Neuronal stem cell (in vitro differentiated cells): Measurements from ENCODE around the gene AP1S2.

Experiments
- DNase-seq: peaks from one replicate; pipeline ENCODE4 v3.0.0-alpha.2; 2013; ENCODE audit warnings: low spot score
- H2AFZ ChIP-seq: one replicate; pipeline ENCODE4 v1.6.1; 2013; ENCODE audit warnings: mild to moderate bottlenecking, low read length, inconsistent platforms
- H2AK5ac ChIP-seq: 2 replicates; pipeline ENCODE4 v1.6.1; 2013; ENCODE audit warnings: low read depth, mild to moderate bottlenecking, inconsistent platforms, low read length, moderate library complexity, mixed read lengths
- H2BK120ac ChIP-seq: 2 replicates; pipeline ENCODE4 v1.6.1; 2013; ENCODE audit warnings: low read depth, mild to moderate bottlenecking, inconsistent platforms, low read length, moderate library complexity, mixed read lengths
- H2BK12ac ChIP-seq: one replicate; pipeline ENCODE4 v1.6.1; 2013; ENCODE audit warnings: low read length, inconsistent platforms
- H2BK15ac ChIP-seq: 2 replicates; pipeline ENCODE4 v1.6.1; 2013; ENCODE audit warnings: mild to moderate bottlenecking, low read length, inconsistent platforms, mixed read lengths
- H2BK5ac ChIP-seq: one replicate; pipeline ENCODE4 v1.6.1; 2013; ENCODE audit warnings: inconsistent platforms, mild to moderate bottlenecking, low read length, moderate library complexity
- H3K14ac ChIP-seq: one replicate; pipeline ENCODE4 v1.6.1; 2013; ENCODE audit warnings: low read length, inconsistent platforms
- H3K18ac ChIP-seq: 2 replicates; pipeline ENCODE4 v1.6.1; 2013; ENCODE audit warnings: low read length, inconsistent platforms
- H3K23ac ChIP-seq: 2 replicates; pipeline ENCODE4 v1.6.1; 2013; ENCODE audit warnings: low read depth, mild to moderate bottlenecking, mixed read lengths, low read length, inconsistent platforms; ENCODE audit not compliant: poor library complexity
- H3K27ac ChIP-seq: replicated peaks from 3 replicates; pipeline ENCODE4 v1.5.1; 2013; ENCODE audit warnings: low read length, inconsistent platforms
- H3K27me3 ChIP-seq, 3 experiments: 2 replicates each; pipeline ENCODE4 v1.6.1; 2013; ENCODE audit warnings: low read length in 3 of 3, mild to moderate bottlenecking in 2 of 3, inconsistent platforms in 1 of 3, low read depth in 1 of 3, mixed read lengths in 1 of 3, moderate library complexity in 1 of 3; ENCODE audit not compliant: control insufficient read depth in 3 of 3, insufficient read depth in 3 of 3
- H3K36me3 ChIP-seq, 2 donors: replicated peaks in 1 of 2; 2 replicates each; pipeline ENCODE4 v1.6.1; 2013; ENCODE audit warnings: low read length in 2 of 2; ENCODE audit not compliant: control insufficient read depth in 2 of 2, insufficient read depth in 2 of 2
- H3K4ac ChIP-seq: 2 replicates; pipeline ENCODE4 v1.6.1; 2013; ENCODE audit warnings: inconsistent platforms, mild to moderate bottlenecking, low read length, moderate library complexity
- H3K4me1 ChIP-seq, 2 donors: 1 replicate in 1 of 2; 2 replicates in 1 of 2; pipeline ENCODE4 v1.6.1; 2013; ENCODE audit warnings: low read length in 2 of 2, low read depth in 1 of 2; ENCODE audit not compliant: control insufficient read depth in 2 of 2, insufficient read depth in 1 of 2
- H3K4me2 ChIP-seq: one replicate; pipeline ENCODE4 v1.6.1; 2013; ENCODE audit warnings: mild to moderate bottlenecking, low read length, inconsistent platforms; ENCODE audit not compliant: insufficient read depth, poor library complexity, severe bottlenecking
- H3K4me3 ChIP-seq, 2 donors: 2 replicates each; pipeline ENCODE4 v1.5.1; 2013; ENCODE audit warnings: low read length in 2 of 2, mild to moderate bottlenecking in 2 of 2, inconsistent platforms in 1 of 2, moderate library complexity in 1 of 2
- H3K79me1 ChIP-seq: one replicate; pipeline ENCODE4 v1.6.1; 2013; ENCODE audit warnings: low read depth, mild to moderate bottlenecking, inconsistent platforms, low read length, moderate library complexity
- H3K9ac ChIP-seq: one replicate; pipeline ENCODE4 v1.6.1; 2013; ENCODE audit warnings: mild to moderate bottlenecking, low read depth, low read length, inconsistent platforms; ENCODE audit not compliant: poor library complexity
- H3K9me3 ChIP-seq, 2 donors: replicated peaks in 1 of 2; 2 replicates each; pipeline versions ENCODE3 to v1.6.1; 2013; ENCODE audit warnings: low read length in 2 of 2, mild to moderate bottlenecking in 2 of 2, inconsistent platforms in 1 of 2, low read depth in 1 of 2, mixed read lengths in 1 of 2, moderate library complexity in 1 of 2; ENCODE audit not compliant: control insufficient read depth in 2 of 2, insufficient read depth in 1 of 2
- H4K8ac ChIP-seq: one replicate; pipeline ENCODE4 v1.6.1; 2013; ENCODE audit warnings: low read depth, mild to moderate bottlenecking, inconsistent platforms, low read length, moderate library complexity
- H4K91ac ChIP-seq: one replicate; pipeline ENCODE4 v1.6.1; 2013; ENCODE audit warnings: low read length, low read depth, mild to moderate bottlenecking, inconsistent platforms; ENCODE audit not compliant: poor library complexity
- WGBS, 2 donors: extraction: QIAGEN DNeasy Blood & Tissue Kit; methylation state at CpG; one replicate each; pipeline ENCODE4 v1.1.7; 2013; ENCODE audit warnings: missing lambda C conversion rate in 2 of 2, mixed read lengths in 1 of 2; ENCODE audit not compliant: insufficient read length in 2 of 2, insufficient replicate concordance in 1 of 2; ENCODE audit errors: extremely low coverage in 2 of 2; 5-methylcytosine and 5-hydroxymethylcytosine counted together

Gene AP1S2

GRCh38 chrX:15786915-15787314 lies 67.7 kb downstream of the AP1S2 start:
- no CpG with 5 or more reads among the region's 3 CpGs for WGBS, 2 donors
- Histone ChIP-seq H3K4me3 (no peak overlapping the region), H3K79me1 (no peaks in the 10 kb centered on the region), H2BK120ac (no peak overlapping the region), H4K91ac (no peak overlapping the region), H3K9me3 (peaks cover 0 to 4% of the 10 kb centered on the region in 2 donors), H2AK5ac (no peak overlapping the region), H3K27ac (no peak overlapping the region), H3K36me3 (peaks cover 0 to 5% of the 10 kb centered on the region in 2 donors), H3K4me2 (no peak overlapping the region), H3K18ac (no peak overlapping the region), H3K14ac (no peak overlapping the region), H3K23ac (no peak overlapping the region), H3K4me1 (peaks cover 0 to 1% of the 10 kb centered on the region in 2 donors), H3K4ac (no peak overlapping the region), H2BK15ac (no peak overlapping the region), H2AFZ (peak overlapping the region; percentile 42), H3K9ac (no peak overlapping the region), H4K8ac (no peak overlapping the region), H2BK12ac (no peak overlapping the region), H3K27me3 (no peaks in the 10 kb centered on the region), H2BK5ac (no peak overlapping the region)
- DNase-seq: no peak

DNA sequence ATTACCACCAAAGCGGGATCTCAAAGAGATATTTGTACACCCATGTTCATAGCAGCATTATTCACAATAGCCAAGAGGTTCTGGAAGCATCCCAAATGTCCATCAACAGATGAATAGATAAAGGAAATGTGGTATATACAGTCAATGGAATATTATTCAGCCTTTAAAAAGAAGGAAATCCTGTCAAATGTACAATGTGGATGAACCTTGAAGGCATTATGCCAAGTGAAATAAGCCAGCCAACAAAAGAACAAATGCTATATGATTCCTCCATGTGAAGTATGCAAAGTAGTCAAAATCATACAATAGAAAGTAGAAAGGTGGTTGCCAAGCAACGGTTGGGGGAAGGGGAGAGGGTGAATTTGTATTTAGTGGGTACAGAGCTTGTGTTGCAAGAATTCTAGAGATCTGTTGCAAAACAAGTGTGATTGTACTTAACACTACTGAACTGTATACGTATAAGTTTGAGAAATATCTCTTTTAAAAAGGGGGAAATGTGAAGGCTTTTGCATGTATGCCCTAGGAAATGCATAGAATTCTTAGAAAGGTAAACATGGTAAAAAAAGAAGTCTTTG lies 69.3 kb downstream of the AP1S2 start:
- H2AK5ac ChIP-seq: no peak overlapping the region
- no peaks in the 10 kb centered on the region for H3K79me1 ChIP-seq
- H4K91ac ChIP-seq: no peak overlapping the region
- no peak overlapping the region for H2BK5ac ChIP-seq
- H3K4me3 ChIP-seq: no peak overlapping the region
- no peak overlapping the region for H3K14ac ChIP-seq
- no peak overlapping the region for H3K9ac ChIP-seq
- H3K4me1 ChIP-seq: peaks cover 0 to 1% of the 10 kb centered on the region in 2 donors
- no peak for DNase-seq
- no peak overlapping the region for H3K4me2 ChIP-seq
- no CpG with 5 or more reads among the region's 3 CpGs for WGBS, 2 donors
- no peak overlapping the region for H3K27ac ChIP-seq
- no peak overlapping the region for H3K4ac ChIP-seq
- H3K27me3 ChIP-seq: no peaks in the 10 kb centered on the region
- peaks cover 0 to 4% of the 10 kb centered on the region in 2 donors for H3K9me3 ChIP-seq
- H2BK12ac ChIP-seq: no peak overlapping the region
- H4K8ac ChIP-seq: no peak overlapping the region
- H2AFZ ChIP-seq: no peak overlapping the region
- H3K23ac ChIP-seq: no peak overlapping the region
- no peak overlapping the region for H2BK120ac ChIP-seq
- peaks cover 0 to 4% of the 10 kb centered on the region in 2 donors for H3K36me3 ChIP-seq
- no peak overlapping the region for H3K18ac ChIP-seq
- no peak overlapping the region for H2BK15ac ChIP-seq

GRCh38 chrX:15781961-15782699 lies 72.5 kb downstream of the AP1S2 start:
- Histone ChIP-seq H2AFZ (no peak overlapping the region), H3K14ac (no peak overlapping the region), H3K9ac (no peak overlapping the region), H3K36me3 (peaks cover 0 to 4% of the 10 kb centered on the region in 2 donors), H3K27me3 (no peaks in the 10 kb centered on the region), H2BK15ac (no peak overlapping the region), H2AK5ac (no peak overlapping the region), H3K18ac (no peak overlapping the region), H3K23ac (no peak overlapping the region), H3K4me2 (no peak overlapping the region), H3K4me3 (no peak overlapping the region), H2BK12ac (no peak overlapping the region), H3K4me1 (peaks cover 0 to 1% of the 10 kb centered on the region in 2 donors), H3K27ac (no peak overlapping the region), H4K8ac (no peak overlapping the region), H2BK5ac (no peak overlapping the region), H3K79me1 (no peaks in the 10 kb centered on the region), H3K9me3 (peaks cover 0 to 4% of the 10 kb centered on the region in 2 donors), H4K91ac (no peak overlapping the region), H2BK120ac (no peak overlapping the region), H3K4ac (no peak overlapping the region)
- DNase-seq: no peak
- WGBS, 2 donors: no CpG with 5 or more reads among the region's 13 CpGs
